Measurements from ENCODE around the gene PTPDC1. TPM values are rescaled to one million over a fixed set of nuclear protein-coding genes. Genes with fewer than 3 reads are reported as not detected.

PTPDC1 gene
- total RNA-seq, 2 donors from 2014 or later, result 11.7 to 12.2 TPM

DNA sequence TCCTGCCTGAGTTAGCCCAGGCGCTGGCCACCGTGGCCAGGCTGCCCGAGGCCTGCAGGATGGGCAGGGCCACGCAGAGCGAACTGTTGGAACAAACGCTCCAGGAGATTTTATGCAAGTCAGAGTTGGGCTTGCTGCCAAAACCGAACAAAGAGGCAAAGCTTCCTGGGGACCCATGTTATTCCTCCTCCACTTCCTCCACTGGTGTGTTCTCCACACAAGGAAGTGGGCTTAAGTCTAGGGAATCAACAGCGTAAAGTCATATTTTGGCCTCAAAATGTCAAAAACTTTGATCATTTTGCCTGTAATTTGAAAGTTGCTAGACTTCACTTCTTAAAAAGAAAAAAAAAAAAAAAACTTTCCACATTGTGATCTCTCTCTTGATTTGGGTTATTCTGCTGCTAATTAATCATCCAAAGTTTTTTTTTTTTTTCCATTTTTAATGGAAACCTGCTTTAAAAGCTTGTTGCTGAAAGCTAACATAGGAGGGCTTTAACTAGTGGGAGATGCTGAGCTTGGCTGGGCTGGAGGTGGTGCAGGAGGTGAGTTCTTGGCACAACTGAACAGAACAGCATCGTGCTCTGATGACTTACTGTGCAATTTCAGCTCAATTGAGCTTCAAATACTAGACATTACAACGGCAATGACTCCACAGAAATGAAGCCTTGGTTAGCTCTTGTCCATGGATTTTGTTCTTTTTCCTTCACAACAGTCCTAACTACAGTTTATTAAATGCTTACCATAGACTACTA, 73.0 kb downstream of the PTPDC1 start:
- Histone ChIP-seq H3K4me3 (no peak overlapping the region), H3K27me3 (no peaks in the 10 kb centered on the region), H3K27ac (peak overlapping the region in 3 of 4 donors; percentile 8 to 66 (median 54)), H3K4me1 (peaks cover 10% of the 10 kb centered on the region), H3K36me3 (replicated peaks in 1 of 2; ENCODE audit: insufficient read depth in 1 of 2, low read depth in 2 of 2) (no peaks in the 10 kb centered on the region), H3K9me3 (no peaks in the 10 kb centered on the region)
- TF ChIP-seq POLR2A (IDR thresholded peaks at IDR 0.05), result peak in 1 of 3 donors; percentile 9
- TF ChIP-seq, protein P1, sequence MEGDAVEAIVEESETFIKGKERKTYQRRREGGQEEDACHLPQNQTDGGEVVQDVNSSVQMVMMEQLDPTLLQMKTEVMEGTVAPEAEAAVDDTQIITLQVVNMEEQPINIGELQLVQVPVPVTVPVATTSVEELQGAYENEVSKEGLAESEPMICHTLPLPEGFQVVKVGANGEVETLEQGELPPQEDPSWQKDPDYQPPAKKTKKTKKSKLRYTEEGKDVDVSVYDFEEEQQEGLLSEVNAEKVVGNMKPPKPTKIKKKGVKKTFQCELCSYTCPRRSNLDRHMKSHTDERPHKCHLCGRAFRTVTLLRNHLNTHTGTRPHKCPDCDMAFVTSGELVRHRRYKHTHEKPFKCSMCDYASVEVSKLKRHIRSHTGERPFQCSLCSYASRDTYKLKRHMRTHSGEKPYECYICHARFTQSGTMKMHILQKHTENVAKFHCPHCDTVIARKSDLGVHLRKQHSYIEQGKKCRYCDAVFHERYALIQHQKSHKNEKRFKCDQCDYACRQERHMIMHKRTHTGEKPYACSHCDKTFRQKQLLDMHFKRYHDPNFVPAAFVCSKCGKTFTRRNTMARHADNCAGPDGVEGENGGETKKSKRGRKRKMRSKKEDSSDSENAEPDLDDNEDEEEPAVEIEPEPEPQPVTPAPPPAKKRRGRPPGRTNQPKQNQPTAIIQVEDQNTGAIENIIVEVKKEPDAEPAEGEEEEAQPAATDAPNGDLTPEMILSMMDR (IDR thresholded peaks at IDR 0.05), result no peak
- ATAC-seq, result peak; percentile 79
- intact Hi-C loops (cut with DNase I), result no loop called here
- WGBS, 2 donors, result 40 to 42% methylated on average over 10 of the region's 10 CpGs
- DNase-seq, result peak; percentile 69 to 81 (median 78)

Other genes starting within 250 kb of the PTPDC1 start
- gene BARX1, start 129.1 kb upstream of the PTPDC1 start, total RNA-seq, result 1 to 10 TPM in 1 of 2 donors, under 1 TPM in 1; 0.26 to 5.6 TPM
- gene ZNF169, start 174.8 kb downstream of the PTPDC1 start, total RNA-seq, result 1 to 10 TPM; 6.6 to 7.0 TPM
- gene NUTM2F, start 244.2 kb downstream of the PTPDC1 start, total RNA-seq, result not detected